Measurements from ENCODE around the gene ODAD4.

DNA sequence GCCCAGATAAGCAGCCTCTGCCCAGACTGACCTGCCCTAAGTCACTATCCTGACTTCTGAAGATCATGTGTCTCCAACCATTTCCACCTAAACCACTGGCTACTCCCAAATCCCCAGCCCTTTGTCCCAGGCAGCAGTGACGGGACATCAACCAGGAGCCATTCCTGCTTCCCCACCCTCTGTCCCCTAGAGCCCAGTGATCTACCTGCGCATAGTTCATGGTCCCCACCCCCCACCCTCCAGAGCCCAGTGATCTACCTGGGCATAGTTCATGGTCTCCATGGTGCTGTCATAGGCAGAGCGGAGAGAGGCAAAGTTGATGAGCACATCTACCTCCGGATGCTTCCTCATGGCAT, 38.4 kb upstream of the ODAD4 start:
- no peak for TF ChIP-seq EZH2phosphoT487 (IDR thresholded peaks at IDR 0.05; ENCODE audit: borderline replicate concordance, low read depth, low read length)
- TF ChIP-seq, protein P1, sequence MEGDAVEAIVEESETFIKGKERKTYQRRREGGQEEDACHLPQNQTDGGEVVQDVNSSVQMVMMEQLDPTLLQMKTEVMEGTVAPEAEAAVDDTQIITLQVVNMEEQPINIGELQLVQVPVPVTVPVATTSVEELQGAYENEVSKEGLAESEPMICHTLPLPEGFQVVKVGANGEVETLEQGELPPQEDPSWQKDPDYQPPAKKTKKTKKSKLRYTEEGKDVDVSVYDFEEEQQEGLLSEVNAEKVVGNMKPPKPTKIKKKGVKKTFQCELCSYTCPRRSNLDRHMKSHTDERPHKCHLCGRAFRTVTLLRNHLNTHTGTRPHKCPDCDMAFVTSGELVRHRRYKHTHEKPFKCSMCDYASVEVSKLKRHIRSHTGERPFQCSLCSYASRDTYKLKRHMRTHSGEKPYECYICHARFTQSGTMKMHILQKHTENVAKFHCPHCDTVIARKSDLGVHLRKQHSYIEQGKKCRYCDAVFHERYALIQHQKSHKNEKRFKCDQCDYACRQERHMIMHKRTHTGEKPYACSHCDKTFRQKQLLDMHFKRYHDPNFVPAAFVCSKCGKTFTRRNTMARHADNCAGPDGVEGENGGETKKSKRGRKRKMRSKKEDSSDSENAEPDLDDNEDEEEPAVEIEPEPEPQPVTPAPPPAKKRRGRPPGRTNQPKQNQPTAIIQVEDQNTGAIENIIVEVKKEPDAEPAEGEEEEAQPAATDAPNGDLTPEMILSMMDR (conservative IDR thresholded peaks at IDR 0.05; ENCODE audit: low read length), result no peak
